GM21528 (cell line): ENCODE data around the gene FCMR.

Experiments
- ATAC-seq: cut with Tn5 transposase; IDR thresholded peaks from one replicate; pipeline ENCODE4 v1.9.1; 2021; ENCODE audit warnings: mild to moderate bottlenecking, moderate library complexity; ENCODE audit not compliant: unreplicated experiment, low FRiP score

Gene FCMR

GRCh38 chr1:206951318-206952100, 29.8 kb upstream of the FCMR start:
- no peak for ATAC-seq

GRCh38 chr1:206949641-206950040, 27.9 kb upstream of the FCMR start:
- no peak for ATAC-seq

- ATAC-seq, result no peak
These were observed 27.5 kb upstream of the FCMR start for GRCh38 chr1:206949208-206949607.

GRCh38 chr1:206947255-206947654, 25.5 kb upstream of the FCMR start:
- no peak for ATAC-seq

- no peak for ATAC-seq
These were observed 24.5 kb upstream of the FCMR start, which contains the start of gene PIGR for GRCh38 chr1:206946261-206946660. PIGR (minus strand) TSS chr1:206946466; CDS start chr1:206940531, 5,935 bp downstream.

- no peak for ATAC-seq
These were observed 24.0 kb upstream of the FCMR start for GRCh38 chr1:206945779-206946178.

GRCh38 chr1:206944703-206945102, 23.0 kb upstream of the FCMR start:
- no peak for ATAC-seq

- ATAC-seq, result no peak
These were observed 20.2 kb upstream of the FCMR start for GRCh38 chr1:206941766-206942418.

- ATAC-seq, result no peak
These were observed 18.8 kb upstream of the FCMR start for GRCh38 chr1:206940588-206940936.

- no peak for ATAC-seq
These were observed 18.3 kb upstream of the FCMR start for GRCh38 chr1:206939841-206940587.

- no peak for ATAC-seq
These were observed 17.4 kb upstream of the FCMR start for GRCh38 chr1:206939131-206939530.

- ATAC-seq, result no peak
These were observed 15.7 kb upstream of the FCMR start for GRCh38 chr1:206937425-206937824.

GRCh38 chr1:206935491-206936067, 13.8 kb upstream of the FCMR start:
- no peak for ATAC-seq

GRCh38 chr1:206933333-206933945, 11.7 kb upstream of the FCMR start:
- ATAC-seq, result no peak

- no peak for ATAC-seq
These were observed 10.4 kb upstream of the FCMR start for GRCh38 chr1:206932177-206932576.

GRCh38 chr1:206931709-206932108, 10.0 kb upstream of the FCMR start:
- no peak for ATAC-seq

- ATAC-seq, result peak; percentile 72
These were observed 8.6 kb upstream of the FCMR start for GRCh38 chr1:206930210-206930798.

GRCh38 chr1:206929524-206929923, 7.8 kb upstream of the FCMR start:
- ATAC-seq, result no peak

GRCh38 chr1:206926286-206926685, 4.5 kb upstream of the FCMR start:
- ATAC-seq, result no peak

- peak; percentile 53 for ATAC-seq
These were observed 3.5 kb upstream of the FCMR start for GRCh38 chr1:206925106-206925736.
